Measurements from ENCODE around the gene BAK1. TPM values are rescaled to one million over a fixed set of nuclear protein-coding genes. Genes with fewer than 3 reads are reported as not detected.

The BAK1 gene
- total and polyA plus RNA-seq, 2 of the 13 experiments (the other 11 are each of a cell fraction or from before 2014, with no cell fraction given): 15.0 to 23.8 TPM

- TF ChIP-seq RARG (CRISPR knock-in tag; IDR thresholded peaks at IDR 0.05; ENCODE audit: low read depth) (no peak), ARNT2 (CRISPR knock-in tag; IDR thresholded peaks at IDR 0.05; ENCODE audit: low read depth) (peak; percentile 64), ZNF883 (CRISPR knock-in tag; IDR thresholded peaks at IDR 0.05; ENCODE audit: not compliant biosample characterization) (peak; percentile 6), KAT7 (CRISPR knock-in tag; IDR thresholded peaks at IDR 0.05; ENCODE audit: borderline replicate concordance) (0 out of 2 replicates have a peak, but pooled peaks have one; percentile 35), SALL1 (CRISPR knock-in tag; IDR thresholded peaks at IDR 0.05) (peak; percentile 64), ELF1 (CRISPR knock-in tag; IDR thresholded peaks at IDR 0.05) (peak; percentile 79), LCORL (IDR thresholded peaks at IDR 0.05) (no peak), LCORL (CRISPR knock-in tag; IDR thresholded peaks at IDR 0.05) (peak; percentile 88), ZSCAN31 (CRISPR knock-in tag; IDR thresholded peaks at IDR 0.05; ENCODE audit: low read depth) (0 out of 2 replicates have a peak, but pooled peaks have one; percentile 5), KLF9 (CRISPR knock-in tag; IDR thresholded peaks at IDR 0.05; ENCODE audit: low read depth) (no peak; the same call in 1 of the 2 replicates), ZNF547 (CRISPR knock-in tag; IDR thresholded peaks at IDR 0.05) (no peak; the same call in 1 of the 2 replicates), MZF1 (CRISPR knock-in tag; IDR thresholded peaks at IDR 0.05; ENCODE audit: borderline replicate concordance) (0 out of 2 replicates have a peak, but pooled peaks have one; percentile 58), MAFG (CRISPR knock-in tag; IDR thresholded peaks at IDR 0.05) (no peak), SIN3B (IDR thresholded peaks at IDR 0.05; ENCODE audit: low read length) (no peak; the same call in 1 of the 2 replicates), RFXANK (CRISPR knock-in tag; IDR thresholded peaks at IDR 0.05) (no peak), ZNF83 (CRISPR knock-in tag; IDR thresholded peaks at IDR 0.05; ENCODE audit: borderline replicate concordance) (0 out of 2 replicates have a peak, but pooled peaks have one; percentile 17), ZSCAN21 (CRISPR knock-in tag; IDR thresholded peaks at IDR 0.05; ENCODE audit: borderline replicate concordance) (no peak), NFE2 (CRISPR knock-in tag; IDR thresholded peaks at IDR 0.05) (no peak)
- TF ChIP-seq, protein P1, sequence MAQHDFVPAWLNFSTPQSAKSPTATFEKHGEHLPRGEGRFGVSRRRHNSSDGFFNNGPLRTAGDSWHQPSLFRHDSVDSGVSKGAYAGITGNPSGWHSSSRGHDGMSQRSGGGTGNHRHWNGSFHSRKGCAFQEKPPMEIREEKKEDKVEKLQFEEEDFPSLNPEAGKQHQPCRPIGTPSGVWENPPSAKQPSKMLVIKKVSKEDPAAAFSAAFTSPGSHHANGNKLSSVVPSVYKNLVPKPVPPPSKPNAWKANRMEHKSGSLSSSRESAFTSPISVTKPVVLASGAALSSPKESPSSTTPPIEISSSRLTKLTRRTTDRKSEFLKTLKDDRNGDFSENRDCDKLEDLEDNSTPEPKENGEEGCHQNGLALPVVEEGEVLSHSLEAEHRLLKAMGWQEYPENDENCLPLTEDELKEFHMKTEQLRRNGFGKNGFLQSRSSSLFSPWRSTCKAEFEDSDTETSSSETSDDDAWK (CRISPR knock-in tag; IDR thresholded peaks at IDR 0.05): no peak
- TF ChIP-seq, protein P2, sequence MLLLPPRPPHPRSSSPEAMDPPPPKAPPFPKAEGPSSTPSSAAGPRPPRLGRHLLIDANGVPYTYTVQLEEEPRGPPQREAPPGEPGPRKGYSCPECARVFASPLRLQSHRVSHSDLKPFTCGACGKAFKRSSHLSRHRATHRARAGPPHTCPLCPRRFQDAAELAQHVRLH (CRISPR knock-in tag; IDR thresholded peaks at IDR 0.05; ENCODE audit: borderline replicate concordance, low read depth): peak; percentile 39; the same call in 1 of the 2 replicates
- TF ChIP-seq, protein P3, sequence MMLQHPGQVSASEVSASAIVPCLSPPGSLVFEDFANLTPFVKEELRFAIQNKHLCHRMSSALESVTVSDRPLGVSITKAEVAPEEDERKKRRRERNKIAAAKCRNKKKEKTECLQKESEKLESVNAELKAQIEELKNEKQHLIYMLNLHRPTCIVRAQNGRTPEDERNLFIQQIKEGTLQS (CRISPR knock-in tag; IDR thresholded peaks at IDR 0.05): peak; percentile 97
- TF ChIP-seq, protein P4, sequence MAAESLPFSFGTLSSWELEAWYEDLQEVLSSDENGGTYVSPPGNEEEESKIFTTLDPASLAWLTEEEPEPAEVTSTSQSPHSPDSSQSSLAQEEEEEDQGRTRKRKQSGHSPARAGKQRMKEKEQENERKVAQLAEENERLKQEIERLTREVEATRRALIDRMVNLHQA (CRISPR knock-in tag; IDR thresholded peaks at IDR 0.05): no peak
- TF ChIP-seq, protein P5, sequence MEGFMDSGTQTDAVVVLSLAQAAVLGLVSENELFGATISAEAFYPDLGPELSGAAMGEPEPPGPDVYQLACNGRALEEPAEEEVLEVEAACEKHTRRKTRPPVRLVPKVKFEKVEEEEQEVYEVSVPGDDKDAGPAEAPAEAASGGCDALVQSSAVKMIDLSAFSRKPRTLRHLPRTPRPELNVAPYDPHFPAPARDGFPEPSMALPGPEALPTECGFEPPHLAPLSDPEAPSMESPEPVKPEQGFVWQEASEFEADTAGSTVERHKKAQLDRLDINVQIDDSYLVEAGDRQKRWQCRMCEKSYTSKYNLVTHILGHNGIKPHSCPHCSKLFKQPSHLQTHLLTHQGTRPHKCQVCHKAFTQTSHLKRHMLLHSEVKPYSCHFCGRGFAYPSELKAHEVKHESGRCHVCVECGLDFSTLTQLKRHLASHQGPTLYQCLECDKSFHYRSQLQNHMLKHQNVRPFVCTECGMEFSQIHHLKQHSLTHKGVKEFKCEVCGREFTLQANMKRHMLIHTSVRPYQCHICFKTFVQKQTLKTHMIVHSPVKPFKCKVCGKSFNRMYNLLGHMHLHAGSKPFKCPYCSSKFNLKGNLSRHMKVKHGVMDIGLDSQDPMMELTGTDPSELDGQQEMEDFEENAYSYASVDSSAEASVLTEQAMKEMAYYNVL (CRISPR knock-in tag; IDR thresholded peaks at IDR 0.05; ENCODE audit: borderline replicate concordance): peak; percentile 83
- TF ChIP-seq, protein P6, sequence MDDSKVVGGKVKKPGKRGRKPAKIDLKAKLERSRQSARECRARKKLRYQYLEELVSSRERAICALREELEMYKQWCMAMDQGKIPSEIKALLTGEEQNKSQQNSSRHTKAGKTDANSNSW (CRISPR knock-in tag; IDR thresholded peaks at IDR 0.05; ENCODE audit: borderline replicate concordance): no peak; the same call in 1 of the 2 replicates
- TF ChIP-seq, protein P7, sequence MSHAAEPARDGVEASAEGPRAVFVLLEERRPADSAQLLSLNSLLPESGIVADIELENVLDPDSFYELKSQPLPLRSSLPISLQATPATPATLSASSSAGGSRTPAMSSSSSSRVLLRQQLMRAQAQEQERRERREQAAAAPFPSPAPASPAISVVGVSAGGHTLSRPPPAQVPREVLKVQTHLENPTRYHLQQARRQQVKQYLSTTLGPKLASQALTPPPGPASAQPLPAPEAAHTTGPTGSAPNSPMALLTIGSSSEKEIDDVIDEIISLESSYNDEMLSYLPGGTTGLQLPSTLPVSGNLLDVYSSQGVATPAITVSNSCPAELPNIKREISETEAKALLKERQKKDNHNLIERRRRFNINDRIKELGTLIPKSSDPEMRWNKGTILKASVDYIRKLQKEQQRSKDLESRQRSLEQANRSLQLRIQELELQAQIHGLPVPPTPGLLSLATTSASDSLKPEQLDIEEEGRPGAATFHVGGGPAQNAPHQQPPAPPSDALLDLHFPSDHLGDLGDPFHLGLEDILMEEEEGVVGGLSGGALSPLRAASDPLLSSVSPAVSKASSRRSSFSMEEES (CRISPR knock-in tag; IDR thresholded peaks at IDR 0.05): peak; percentile 100
Observed at GRCh38 chr6:33589731-33590530, 9.9 kb upstream of the BAK1 start (continued).

Measured in HepG2 (cell line).